ENCODE results near the gene STPG3. TPM values are rescaled to one million over a fixed set of nuclear protein-coding genes. Genes with fewer than 3 reads are reported as not detected.

STPG3 gene
- total RNA-seq, 1 donor from 2014 or later, result not detected

DNA sequence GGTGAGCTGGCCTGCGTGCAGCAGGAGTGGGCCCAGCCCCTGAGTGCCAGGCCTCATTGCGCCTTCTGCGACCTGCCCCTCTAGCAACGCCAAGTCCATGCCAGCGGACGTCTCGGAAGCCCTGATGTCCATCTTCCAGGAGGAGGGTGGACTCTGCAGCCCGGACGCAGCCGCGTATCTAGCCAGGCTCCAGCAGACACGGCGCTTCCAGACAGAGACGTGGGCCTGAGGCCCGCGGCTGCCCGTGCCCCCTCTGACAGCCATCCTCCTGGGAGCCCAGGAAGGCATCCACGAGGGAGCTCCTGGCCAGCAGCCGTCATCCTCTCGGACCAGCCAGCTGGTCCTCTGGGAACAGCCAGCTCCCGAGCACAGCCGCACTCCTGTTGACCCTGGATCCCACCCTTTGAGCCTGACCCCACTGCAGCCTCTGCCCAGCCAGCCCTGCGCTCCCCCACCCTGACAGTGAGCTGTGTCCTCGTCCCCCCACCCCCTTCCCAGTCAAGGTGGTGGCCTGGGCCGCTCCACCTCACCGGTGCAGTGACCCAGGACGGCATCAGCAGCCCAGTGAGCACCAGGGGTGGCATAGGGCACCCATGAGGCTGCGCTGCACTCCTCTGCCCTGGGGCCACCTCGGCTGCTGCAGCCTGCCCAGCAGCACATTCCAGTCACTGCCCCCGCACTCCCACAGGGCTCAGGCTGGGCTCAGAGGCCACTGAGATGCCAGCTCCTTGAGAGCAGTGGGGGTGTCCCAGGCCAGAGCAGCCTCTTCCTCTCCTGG lies 34.7 kb upstream of the STPG3 start:
- Histone ChIP-seq H3K27me3 (no peaks in the 10 kb centered on the region), H3K4me1 (no peaks in the 10 kb centered on the region), H3K27ac (no peak overlapping the region), H3K36me3 (no peaks in the 10 kb centered on the region), H3K9me3 (no peaks in the 10 kb centered on the region), H3K4me3 (no peak overlapping the region)
- intact Hi-C loops (cut with DNase I), result no loop called here
- no peak for ATAC-seq
- DNase-seq, result peak; percentile 64
- TF ChIP-seq, protein P1, sequence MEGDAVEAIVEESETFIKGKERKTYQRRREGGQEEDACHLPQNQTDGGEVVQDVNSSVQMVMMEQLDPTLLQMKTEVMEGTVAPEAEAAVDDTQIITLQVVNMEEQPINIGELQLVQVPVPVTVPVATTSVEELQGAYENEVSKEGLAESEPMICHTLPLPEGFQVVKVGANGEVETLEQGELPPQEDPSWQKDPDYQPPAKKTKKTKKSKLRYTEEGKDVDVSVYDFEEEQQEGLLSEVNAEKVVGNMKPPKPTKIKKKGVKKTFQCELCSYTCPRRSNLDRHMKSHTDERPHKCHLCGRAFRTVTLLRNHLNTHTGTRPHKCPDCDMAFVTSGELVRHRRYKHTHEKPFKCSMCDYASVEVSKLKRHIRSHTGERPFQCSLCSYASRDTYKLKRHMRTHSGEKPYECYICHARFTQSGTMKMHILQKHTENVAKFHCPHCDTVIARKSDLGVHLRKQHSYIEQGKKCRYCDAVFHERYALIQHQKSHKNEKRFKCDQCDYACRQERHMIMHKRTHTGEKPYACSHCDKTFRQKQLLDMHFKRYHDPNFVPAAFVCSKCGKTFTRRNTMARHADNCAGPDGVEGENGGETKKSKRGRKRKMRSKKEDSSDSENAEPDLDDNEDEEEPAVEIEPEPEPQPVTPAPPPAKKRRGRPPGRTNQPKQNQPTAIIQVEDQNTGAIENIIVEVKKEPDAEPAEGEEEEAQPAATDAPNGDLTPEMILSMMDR (IDR thresholded peaks at IDR 0.05), result no peak

DNA sequence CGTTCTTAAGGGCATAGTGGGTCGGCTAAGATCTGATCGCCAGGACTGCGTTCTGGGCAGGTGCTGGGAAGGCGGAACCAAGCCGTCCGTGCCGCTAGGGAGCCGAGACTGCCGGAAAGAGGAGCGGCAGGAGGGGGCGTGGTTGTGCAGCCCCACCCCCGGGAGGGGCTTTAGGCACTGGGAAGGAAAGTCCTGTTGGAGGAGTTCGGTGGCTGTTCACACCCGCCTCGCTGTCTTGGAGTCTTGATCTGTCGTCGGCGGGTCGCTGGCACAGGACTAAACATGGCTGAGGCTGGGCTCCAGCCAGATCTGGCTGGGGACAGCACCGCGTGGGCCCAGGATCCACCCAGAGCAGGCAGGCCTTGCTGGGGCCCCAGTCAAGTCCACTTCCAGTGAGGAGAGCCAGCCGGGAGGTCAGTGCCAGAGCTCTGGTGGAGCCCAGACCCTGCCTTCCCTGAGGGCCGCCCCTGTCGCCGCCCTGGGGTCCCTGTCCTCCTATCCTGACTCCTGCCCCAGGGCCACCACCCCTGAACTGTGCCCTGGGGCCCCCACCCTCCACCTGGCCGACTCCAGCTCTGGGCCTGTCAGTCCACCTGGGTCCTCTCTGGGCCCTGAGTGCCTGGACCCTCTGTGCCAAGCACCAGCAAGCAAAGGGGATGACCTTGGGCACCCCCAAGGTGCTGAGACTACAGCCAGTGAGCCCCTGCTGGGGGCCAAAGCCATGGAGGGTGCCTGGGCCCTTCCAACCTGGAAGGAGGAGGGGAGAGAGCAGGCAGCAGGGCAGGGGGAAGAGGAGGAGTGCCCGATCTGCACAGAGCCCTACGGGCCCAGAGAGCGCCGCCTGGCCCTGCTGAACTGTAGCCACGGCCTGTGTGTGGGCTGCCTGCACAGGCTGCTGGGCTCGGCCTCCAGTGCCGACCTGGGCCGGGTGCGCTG lies 33.5 kb upstream of the STPG3 start:
- peaks cover 3% of the 10 kb centered on the region for H3K4me1 ChIP-seq
- H3K4me3 ChIP-seq, result peak overlapping the region; percentile 36
- peak; percentile 72 for ATAC-seq

DNA sequence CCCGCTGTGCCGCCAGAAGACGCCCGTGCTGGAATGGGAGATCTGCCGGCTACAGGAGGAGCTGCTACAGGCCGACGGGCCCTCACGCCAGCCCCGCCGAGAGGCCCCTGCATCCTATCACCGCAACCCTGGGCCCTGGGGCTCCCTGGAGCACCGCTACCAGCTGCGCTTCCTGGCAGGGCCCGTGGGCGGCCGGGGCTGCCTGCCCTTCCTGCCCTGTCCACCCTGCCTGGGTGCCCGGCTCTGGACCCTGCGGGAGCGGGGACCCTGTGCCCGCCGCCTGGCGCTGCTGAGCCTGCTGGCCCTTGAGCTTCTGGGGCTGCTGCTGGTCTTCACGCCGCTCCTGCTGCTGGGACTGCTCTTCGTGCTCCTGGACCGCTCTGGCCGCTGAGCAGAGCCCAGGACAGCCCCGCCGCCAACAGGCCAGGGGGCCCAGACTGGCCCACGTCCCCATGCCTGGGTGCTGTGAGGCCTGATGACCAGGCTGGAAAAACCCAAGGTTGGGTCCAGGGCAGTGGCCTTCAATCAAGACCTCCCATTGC lies 32.8 kb upstream of the STPG3 start:
- H3K4me3 ChIP-seq, result no peak overlapping the region
- TF ChIP-seq, protein P1 (IDR thresholded peaks at IDR 0.05), result no peak
- peaks cover 9% of the 10 kb centered on the region for H3K4me1 ChIP-seq
- DNase-seq (no peak), ATAC-seq (no peak)
- intact Hi-C loops (cut with DNase I), result no loop called here
- no peaks in the 10 kb centered on the region for H3K9me3 ChIP-seq
- no peaks in the 10 kb centered on the region for H3K27me3 ChIP-seq
- H3K27ac ChIP-seq, result peak overlapping the region; percentile 6
- H3K36me3 ChIP-seq, result no peaks in the 10 kb centered on the region

More for the DNA sequence above, 33.5 kb upstream of the STPG3 start:
- TF ChIP-seq, protein P1 (IDR thresholded peaks at IDR 0.05), result no peak
- Histone ChIP-seq H3K36me3 (no peaks in the 10 kb centered on the region), H3K27me3 (no peaks in the 10 kb centered on the region), H3K27ac (peak overlapping the region; percentile 63), H3K9me3 (no peaks in the 10 kb centered on the region)
- peak; percentile 89 for DNase-seq
- intact Hi-C loops (cut with DNase I), result no loop called here

DNA sequence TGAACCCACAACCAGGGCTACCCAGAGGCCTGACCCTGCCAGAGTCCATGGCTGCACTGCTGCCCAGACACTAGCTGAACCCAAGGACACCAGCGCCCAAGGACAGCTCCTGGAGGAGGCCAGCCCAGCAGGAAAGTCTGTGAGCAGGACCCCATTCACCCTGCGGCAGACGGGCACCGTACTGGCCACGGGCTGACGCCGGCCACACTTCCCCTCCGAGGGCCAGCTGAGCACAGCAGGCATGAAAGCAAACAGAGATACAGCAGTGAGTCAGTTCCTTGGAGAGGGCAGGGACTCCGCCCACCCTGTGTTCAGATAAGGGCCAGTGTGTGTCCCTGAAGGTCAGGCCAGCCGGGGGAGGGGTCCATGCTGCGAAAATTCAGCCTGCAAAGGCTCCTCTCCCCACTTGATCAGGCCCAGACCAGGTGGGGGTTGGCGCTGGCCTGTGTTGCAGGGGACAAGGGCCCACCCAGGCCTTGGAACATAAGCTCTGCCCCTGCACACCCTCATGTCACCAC lies 32.3 kb upstream of the STPG3 start:
- H3K9me3 ChIP-seq, result no peaks in the 10 kb centered on the region
- no peaks in the 10 kb centered on the region for H3K27me3 ChIP-seq
- DNase-seq (no peak), ATAC-seq (peak; percentile 32)
- intact Hi-C loops (cut with DNase I), result no loop called here
- peaks cover 9% of the 10 kb centered on the region for H3K4me1 ChIP-seq
- no peaks in the 10 kb centered on the region for H3K36me3 ChIP-seq
- TF ChIP-seq, protein P1 (IDR thresholded peaks at IDR 0.05), result no peak
- H3K4me3 ChIP-seq, result no peak overlapping the region
- peak overlapping the region; percentile 6 for H3K27ac ChIP-seq

DNA sequence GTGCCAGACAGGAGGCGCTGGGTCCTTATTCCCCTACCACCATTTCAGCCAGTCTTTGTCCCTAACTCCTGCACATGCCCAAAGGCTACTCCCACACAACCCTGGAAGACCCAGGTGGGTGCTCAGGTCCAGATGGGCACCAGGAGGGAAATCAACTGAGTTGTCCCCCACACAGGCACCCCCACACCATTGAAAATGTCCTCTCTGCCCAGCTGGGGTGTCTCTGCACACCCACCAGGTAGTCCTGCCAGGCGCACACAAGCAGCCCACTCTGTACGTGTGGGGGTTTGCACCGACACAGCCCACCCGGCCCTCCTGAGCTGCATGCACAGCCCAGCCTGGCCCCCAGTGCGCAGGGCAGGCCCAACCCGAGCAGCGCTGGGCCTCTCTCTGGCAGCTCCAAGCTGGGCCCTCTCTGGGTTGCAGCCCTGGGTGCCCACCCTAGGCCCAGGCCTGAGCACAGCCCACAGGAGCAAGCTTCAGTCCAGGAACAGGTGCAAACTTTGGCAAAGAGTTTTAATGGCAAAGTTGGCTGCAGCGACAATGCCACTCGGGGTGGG lies 31.2 kb upstream of the STPG3 start:
- intact Hi-C loops (cut with DNase I), result no loop called here
- Histone ChIP-seq H3K4me1 (peaks cover 14% of the 10 kb centered on the region), H3K27ac (no peak overlapping the region), H3K27me3 (no peaks in the 10 kb centered on the region), H3K4me3 (no peak overlapping the region), H3K36me3 (no peaks in the 10 kb centered on the region), H3K9me3 (no peaks in the 10 kb centered on the region)
- DNase-seq (no peak), ATAC-seq (no peak)
- TF ChIP-seq, protein P1 (IDR thresholded peaks at IDR 0.05), result no peak

Measured in upper lobe of right lung (tissue), 1 donor.